ENCODE data around the gene SPPL3.

DNA sequence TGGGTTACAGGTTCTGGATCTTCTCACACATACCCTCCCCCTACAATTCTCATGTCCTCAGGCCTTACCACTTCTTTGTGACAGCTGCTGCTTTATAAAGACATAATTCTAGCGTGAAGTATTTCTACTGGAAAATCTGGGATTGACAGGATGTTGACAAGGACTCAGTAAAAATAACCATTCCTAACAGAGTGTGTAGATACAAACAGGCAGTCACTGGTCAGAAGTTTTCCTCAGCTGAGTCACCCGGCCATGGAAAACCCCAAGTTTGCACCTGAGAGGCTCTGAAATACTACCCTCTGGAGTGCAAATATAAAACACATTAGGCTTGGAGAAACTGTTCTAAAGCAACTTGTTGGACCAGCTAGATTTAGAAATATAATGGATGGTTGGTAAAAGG, 54.4 kb downstream of the SPPL3 start:
- TF ChIP-seq CTCF (IDR thresholded peaks at IDR 0.05 in 8 of 11, conservative IDR thresholded peaks at IDR 0.05 in 3 of 11) (no peak), POLR2A (IDR thresholded peaks at IDR 0.05) (no peak), POLR2AphosphoS5 (IDR thresholded peaks at IDR 0.05) (no peak)
